ENCODE measurements around the gene CPM.
"Not testable (repeated sequence)": the region's sequence is repeated elsewhere in the genome, so short reads cannot be mapped to it uniquely, and the experiment has no call there.

Gene CPM

GRCh38 chr12:68878846-68879245, 54.1 kb downstream of the CPM start:
- DNase-seq (ENCODE audit: low spot score) (no peak), FAIRE-seq (no peak)

- FAIRE-seq (no peak), DNase-seq (ENCODE audit: low spot score) (no peak)
These were observed 54.7 kb downstream of the CPM start for GRCh38 chr12:68878283-68878682.

GRCh38 chr12:68877583-68877982, 55.4 kb downstream of the CPM start:
- DNase-seq (ENCODE audit: low spot score) (no peak), FAIRE-seq (no peak)

GRCh38 chr12:68876461-68876860, 56.5 kb downstream of the CPM start:
- DNase-seq (ENCODE audit: low spot score), result no peak
- no peak for FAIRE-seq

- no peak for FAIRE-seq
These were observed 59.7 kb downstream of the CPM start for GRCh38 chr12:68873316-68873715.

GRCh38 chr12:68871921-68872320, 61.0 kb downstream of the CPM start:
- FAIRE-seq (no peak), DNase-seq (ENCODE audit: low spot score) (no peak)

More at GRCh38 chr12:68873316-68873715, 59.7 kb downstream of the CPM start:
- DNase-seq (ENCODE audit: low spot score), result no peak

GRCh38 chr12:68871396-68871795, 61.6 kb downstream of the CPM start:
- no peak for FAIRE-seq

GRCh38 chr12:68870443-68870842, 62.5 kb downstream of the CPM start:
- FAIRE-seq (no peak), DNase-seq (ENCODE audit: low spot score) (no peak)

More at GRCh38 chr12:68871396-68871795, 61.6 kb downstream of the CPM start:
- no peak for DNase-seq (ENCODE audit: low spot score)

- no peak for DNase-seq (ENCODE audit: low spot score)
- FAIRE-seq, result no peak
These were observed 63.0 kb downstream of the CPM start for GRCh38 chr12:68870011-68870410.

GRCh38 chr12:68868043-68868790, 64.8 kb downstream of the CPM start:
- FAIRE-seq (no peak), DNase-seq (ENCODE audit: low spot score) (no peak)

- DNase-seq (ENCODE audit: low spot score) (no peak), FAIRE-seq (no peak)
These were observed 65.4 kb downstream of the CPM start for GRCh38 chr12:68867606-68868005.

- FAIRE-seq (no peak), DNase-seq (ENCODE audit: low spot score) (no peak)
These were observed 66.0 kb downstream of the CPM start for GRCh38 chr12:68866950-68867349.

GRCh38 chr12:68865399-68866164, 67.4 kb downstream of the CPM start:
- DNase-seq (ENCODE audit: low spot score) (no peak), FAIRE-seq (no peak)

GRCh38 chr12:68864604-68865003, 68.4 kb downstream of the CPM start:
- DNase-seq (ENCODE audit: low spot score) (no peak), FAIRE-seq (no peak)

- not testable (repeated sequence) for FAIRE-seq
- peak; percentile 21 for DNase-seq (ENCODE audit: low spot score)
These were observed 69.0 kb downstream of the CPM start for GRCh38 chr12:68863886-68864454.

- DNase-seq (ENCODE audit: low spot score), result no peak
- no peak for FAIRE-seq
These were observed 69.7 kb downstream of the CPM start for GRCh38 chr12:68863109-68863770.

- FAIRE-seq (no peak), DNase-seq (ENCODE audit: low spot score) (no peak)
These were observed 71.1 kb downstream of the CPM start for GRCh38 chr12:68861890-68862289.

GRCh38 chr12:68856510-68856909, 76.5 kb downstream of the CPM start:
- DNase-seq (ENCODE audit: low spot score) (no peak), FAIRE-seq (no peak)

GRCh38 chr12:68855771-68856170, 77.2 kb downstream of the CPM start:
- FAIRE-seq (no peak), DNase-seq (ENCODE audit: low spot score) (no peak)

GRCh38 chr12:68855111-68855510, 77.9 kb downstream of the CPM start:
- FAIRE-seq, result no peak

GRCh38 chr12:68854554-68854953, 78.4 kb downstream of the CPM start:
- FAIRE-seq (no peak), DNase-seq (ENCODE audit: low spot score) (no peak)

More at GRCh38 chr12:68855111-68855510, 77.9 kb downstream of the CPM start:
- no peak for DNase-seq (ENCODE audit: low spot score)

- no peak for DNase-seq (ENCODE audit: low spot score)
- no peak for FAIRE-seq
These were observed 78.9 kb downstream of the CPM start for GRCh38 chr12:68854078-68854468.
